H9 (cell line): ENCODE results near the gene VAPA. TPM values are rescaled to one million over a fixed set of nuclear protein-coding genes. Genes with fewer than 3 reads are reported as not detected.

Source experiments
- DNase-seq: peaks from one replicate; pipeline ENCODE4 v3.0.0-alpha.2; 2017
- H2AFZ ChIP-seq: one replicate; pipeline ENCODE4 v1.6.1; 2013; ENCODE audit warnings: mild to moderate bottlenecking, low read length, control low read depth, moderate library complexity
- H2AK5ac ChIP-seq: 2 replicates; pipeline ENCODE4 v1.6.1; 2013; ENCODE audit warnings: low read length, control low read depth, mixed read lengths; ENCODE audit not compliant: insufficient read length
- H2BK120ac ChIP-seq: one replicate; pipeline ENCODE4 v1.6.1; 2013; ENCODE audit warnings: low read depth, mild to moderate bottlenecking, low read length, control low read depth, inconsistent platforms; ENCODE audit not compliant: poor library complexity, severe bottlenecking
- H2BK12ac ChIP-seq: 2 replicates; pipeline ENCODE4 v1.6.1; 2013; ENCODE audit warnings: low read length, control low read depth, mixed read lengths, low read depth; ENCODE audit not compliant: insufficient read length
- H2BK15ac ChIP-seq: 2 replicates; pipeline ENCODE4 v1.6.1; 2013; ENCODE audit warnings: low read depth, low read length, control low read depth
- H2BK20ac ChIP-seq: one replicate; pipeline ENCODE4 v1.6.1; 2013; ENCODE audit warnings: low read depth, mild to moderate bottlenecking, low read length, control low read depth, inconsistent platforms; ENCODE audit not compliant: poor library complexity, severe bottlenecking
- H2BK5ac ChIP-seq: 2 replicates; pipeline ENCODE4 v1.6.1; 2013; ENCODE audit warnings: low read length, control low read depth, mixed read lengths; ENCODE audit not compliant: insufficient read length
- H3K14ac ChIP-seq: 2 replicates; pipeline ENCODE4 v1.6.1; 2013; ENCODE audit warnings: low read length, control low read depth; ENCODE audit not compliant: insufficient read depth
- H3K18ac ChIP-seq: 2 replicates; pipeline ENCODE4 v1.6.1; 2013; ENCODE audit warnings: low read depth, mild to moderate bottlenecking, mixed read lengths, low read length, control low read depth; ENCODE audit not compliant: insufficient read length
- H3K23ac ChIP-seq: 2 replicates; pipeline ENCODE4 v1.6.1; 2013; ENCODE audit warnings: low read length, control low read depth, mixed read lengths, low read depth; ENCODE audit not compliant: insufficient read length
- H3K23me2 ChIP-seq: 2 replicates; pipeline ENCODE4 v1.6.1; 2013; ENCODE audit warnings: low read depth, mild to moderate bottlenecking, mixed read lengths, low read length, control low read depth; ENCODE audit not compliant: insufficient read length, poor library complexity, severe bottlenecking
- H3K27ac ChIP-seq: 2 replicates; pipeline ENCODE4 v1.5.1; 2013; ENCODE audit warnings: low read length, control low read depth, mixed read lengths, low read depth; ENCODE audit not compliant: insufficient read length
- H3K27me3 ChIP-seq: 2 replicates; pipeline ENCODE4 v1.6.1; 2013; ENCODE audit warnings: low read length, control low read depth, inconsistent platforms; ENCODE audit not compliant: insufficient read depth
- H3K4ac ChIP-seq: 2 replicates; pipeline ENCODE4 v1.6.1; 2013; ENCODE audit warnings: low read depth, mild to moderate bottlenecking, control low read depth, inconsistent platforms, low read length, moderate library complexity
- H3K4me1 ChIP-seq: 2 replicates; pipeline ENCODE4 v1.6.1; 2013; ENCODE audit warnings: low read length, control low read depth, inconsistent platforms; ENCODE audit not compliant: insufficient read depth
- H3K4me2 ChIP-seq: 2 replicates; pipeline ENCODE4 v1.6.1; 2013; ENCODE audit warnings: low read length, control low read depth, mixed read lengths; ENCODE audit not compliant: insufficient read length, insufficient read depth
- H3K56ac ChIP-seq: 2 replicates; pipeline ENCODE4 v1.6.1; 2013; ENCODE audit warnings: low read depth, mild to moderate bottlenecking, mixed read lengths, low read length, control low read depth; ENCODE audit not compliant: insufficient read length
- H3K79me1 ChIP-seq: 2 replicates; pipeline ENCODE4 v1.6.1; 2013; ENCODE audit warnings: low read depth, mild to moderate bottlenecking, moderate library complexity, low read length, control low read depth, inconsistent platforms; ENCODE audit not compliant: insufficient read depth, poor library complexity, severe bottlenecking
- H3K79me2 ChIP-seq: 2 replicates; pipeline ENCODE4 v1.6.1; 2013; ENCODE audit warnings: low read length, control low read depth, inconsistent platforms; ENCODE audit not compliant: insufficient read depth
- H3K9ac ChIP-seq: 2 replicates; pipeline ENCODE4 v1.6.1; 2013; ENCODE audit warnings: low read length, control low read depth, mixed read lengths; ENCODE audit not compliant: insufficient read length; ENCODE audit errors: extremely low read depth
- H3K9me3 ChIP-seq: one replicate; pipeline ENCODE4 v1.6.1; 2013; ENCODE audit warnings: low read depth, low read length, inconsistent platforms; ENCODE audit not compliant: control insufficient read depth
- H3T11ph ChIP-seq: one replicate; pipeline ENCODE4 v1.6.1; 2013; ENCODE audit warnings: mild to moderate bottlenecking, low read length, control low read depth, inconsistent platforms
- H4K20me1 ChIP-seq: one replicate; pipeline ENCODE4 v1.6.1; 2013; ENCODE audit not compliant: control insufficient read depth, insufficient read length, insufficient read depth
- H4K5ac ChIP-seq: 2 replicates; pipeline ENCODE4 v1.6.1; 2013; ENCODE audit warnings: low read depth, mild to moderate bottlenecking, mixed read lengths, low read length, control low read depth; ENCODE audit not compliant: insufficient read length
- H4K8ac ChIP-seq: replicated peaks from 2 replicates; pipeline ENCODE4 v1.6.1; 2013; ENCODE audit warnings: low read length, control low read depth, mixed read lengths, low read depth; ENCODE audit not compliant: insufficient read length
- H4K91ac ChIP-seq: 2 replicates; pipeline ENCODE4 v1.6.1; 2013; ENCODE audit warnings: low read depth, mild to moderate bottlenecking, moderate library complexity, mixed read lengths, low read length, control low read depth; ENCODE audit not compliant: insufficient read length
- H3K27ac Mint-ChIP-seq, 3 experiments: 2 replicates in 2 of 3; 3 replicates in 1 of 3; pipeline ENCODE4 v1.8.0; 2020 to 2021; ENCODE audit warnings: mixed read lengths in 3 of 3, mild to moderate bottlenecking in 1 of 3, moderate library complexity in 1 of 3
- H3K27me3 Mint-ChIP-seq: 2 replicates; pipeline ENCODE4 v1.8.0; 2021; ENCODE audit warnings: low read depth, mild to moderate bottlenecking, moderate library complexity, mixed read lengths
- H3K36me3 Mint-ChIP-seq, 3 experiments: 2 replicates in 2 of 3; 3 replicates in 1 of 3; pipeline ENCODE4 v1.8.0; 2020 to 2021; ENCODE audit warnings: low read depth in 3 of 3, mixed read lengths in 3 of 3; ENCODE audit not compliant: insufficient read depth in 1 of 3
- H3K4me1 Mint-ChIP-seq, 2 experiments: 2 replicates each; pipeline ENCODE4 v1.8.0; 2020; ENCODE audit warnings: mixed read lengths in 2 of 2
- H3K4me3 Mint-ChIP-seq, 2 experiments: 2 replicates in 1 of 2; 3 replicates in 1 of 2; pipeline ENCODE4 v1.8.0; 2020 to 2021; ENCODE audit warnings: mild to moderate bottlenecking in 2 of 2, mixed read lengths in 2 of 2, moderate library complexity in 1 of 2
- H3K9me3 Mint-ChIP-seq, 2 experiments: 2 replicates in 1 of 2; 3 replicates in 1 of 2; pipeline ENCODE4 v1.8.0; 2020; ENCODE audit warnings: mild to moderate bottlenecking in 2 of 2, mixed read lengths in 2 of 2, moderate library complexity in 1 of 2
- WGBS: extraction: QIAGEN DNeasy Blood & Tissue Kit; methylation state at CpG from one replicate; pipeline ENCODE4 v1.1.7; 2013; ENCODE audit warnings: missing lambda C conversion rate, low lambda C conversion rate, mixed read lengths; ENCODE audit not compliant: insufficient read length; ENCODE audit errors: extremely low coverage; 5-methylcytosine and 5-hydroxymethylcytosine counted together
- total RNA-seq: library from RNA; stranded (reverse); gene quantifications from 2 replicates; pipeline ENCODE4 v1.2.1, GENCODE V29; 2021
- TF ChIP-seq, protein P1 (sequence below): fragments of 200-600 bp; sonication (generic); conservative IDR thresholded peaks from 3 replicates; pipeline ENCODE4 v1.8.0; 2021; ENCODE audit warnings: antibody characterized with exemption, mild to moderate bottlenecking

The VAPA gene
- total RNA-seq, 1 experiment from 2014 or later, result 141 TPM

DNA sequence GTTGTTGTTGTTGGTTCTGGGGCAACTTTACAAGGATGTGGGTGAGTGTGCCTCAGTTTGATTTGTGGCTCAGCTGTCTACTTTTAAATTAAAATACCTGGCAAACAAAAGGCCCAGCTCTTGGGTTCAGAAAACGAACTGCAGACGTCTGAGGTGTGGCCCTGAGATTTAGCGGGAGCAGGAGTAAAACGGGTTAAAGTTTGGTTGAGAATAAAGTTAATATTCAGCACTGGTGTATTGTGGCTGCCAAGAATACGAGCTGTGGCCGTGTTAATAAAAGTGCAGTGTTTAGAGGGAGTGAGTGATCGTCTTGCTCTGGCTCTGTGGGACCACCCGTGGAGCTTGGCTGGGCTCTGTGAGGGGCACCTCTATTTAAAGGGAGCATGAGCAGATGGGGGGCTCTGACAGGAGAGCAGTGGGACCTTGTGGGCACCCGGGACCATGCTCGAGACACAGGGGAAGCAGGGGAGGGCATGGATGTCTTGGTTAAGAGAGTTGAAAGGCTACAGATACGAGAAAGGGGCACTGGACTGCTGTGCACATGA lies 80.3 kb downstream of the VAPA start:
- no peak for DNase-seq
- peaks cover 5% of the 10 kb centered on the region for H3K27me3 Mint-ChIP-seq
- Histone ChIP-seq H3K9me3 (no peaks in the 10 kb centered on the region), H3K4me2 (no peak overlapping the region), H4K8ac (no peak overlapping the region), H3K4ac (no peak overlapping the region), H3K23ac (no peak overlapping the region), H3K27me3 (no peaks in the 10 kb centered on the region), H2BK120ac (no peak overlapping the region), H2BK15ac (no peak overlapping the region), H2AFZ (no peak overlapping the region), H3K56ac (no peak overlapping the region), H2BK12ac (no peak overlapping the region), H4K5ac (no peak overlapping the region), H3K4me1 (no peaks in the 10 kb centered on the region), H3K23me2 (no peaks in the 10 kb centered on the region), H3K18ac (no peak overlapping the region), H3K27ac (no peak overlapping the region), H3K79me2 (no peaks in the 10 kb centered on the region), H3K79me1 (no peaks in the 10 kb centered on the region), H3T11ph (no peak overlapping the region), H4K20me1 (peaks cover 4% of the 10 kb centered on the region), H3K9ac (no peak overlapping the region), H2BK5ac (no peak overlapping the region), H4K91ac (no peak overlapping the region), H3K14ac (no peak overlapping the region), H2BK20ac (no peak overlapping the region), H2AK5ac (no peak overlapping the region)
- peaks cover 8 to 9% of the 10 kb centered on the region in 2 experiments for H3K9me3 Mint-ChIP-seq
- no peak overlapping the region for H3K4me3 Mint-ChIP-seq
- TF ChIP-seq, protein P1, sequence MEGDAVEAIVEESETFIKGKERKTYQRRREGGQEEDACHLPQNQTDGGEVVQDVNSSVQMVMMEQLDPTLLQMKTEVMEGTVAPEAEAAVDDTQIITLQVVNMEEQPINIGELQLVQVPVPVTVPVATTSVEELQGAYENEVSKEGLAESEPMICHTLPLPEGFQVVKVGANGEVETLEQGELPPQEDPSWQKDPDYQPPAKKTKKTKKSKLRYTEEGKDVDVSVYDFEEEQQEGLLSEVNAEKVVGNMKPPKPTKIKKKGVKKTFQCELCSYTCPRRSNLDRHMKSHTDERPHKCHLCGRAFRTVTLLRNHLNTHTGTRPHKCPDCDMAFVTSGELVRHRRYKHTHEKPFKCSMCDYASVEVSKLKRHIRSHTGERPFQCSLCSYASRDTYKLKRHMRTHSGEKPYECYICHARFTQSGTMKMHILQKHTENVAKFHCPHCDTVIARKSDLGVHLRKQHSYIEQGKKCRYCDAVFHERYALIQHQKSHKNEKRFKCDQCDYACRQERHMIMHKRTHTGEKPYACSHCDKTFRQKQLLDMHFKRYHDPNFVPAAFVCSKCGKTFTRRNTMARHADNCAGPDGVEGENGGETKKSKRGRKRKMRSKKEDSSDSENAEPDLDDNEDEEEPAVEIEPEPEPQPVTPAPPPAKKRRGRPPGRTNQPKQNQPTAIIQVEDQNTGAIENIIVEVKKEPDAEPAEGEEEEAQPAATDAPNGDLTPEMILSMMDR, result no peak
- H3K27ac Mint-ChIP-seq, result no peak overlapping the region; a peak in 1 of 7 replicates
- WGBS, result no CpG with 5 or more reads among the region's 11 CpGs
- H3K4me1 Mint-ChIP-seq, result no peaks in the 10 kb centered on the region
- H3K36me3 Mint-ChIP-seq, result peaks cover 0 to 5% (median 4%) of the 10 kb centered on the region in 3 experiments; a peak in 4 of 7 replicates
